GM19452 (cell line): Measurements from ENCODE around the gene OR51E1.

ENCODE experiments used
- ATAC-seq: cut with Tn5 transposase; IDR thresholded peaks from one replicate; pipeline ENCODE4 v1.9.1; 2021; ENCODE audit not compliant: unreplicated experiment

The OR51E1 gene

GRCh38 chr11:4704790-4705334 is 61.1 kb downstream of the OR51E1 start:
- ATAC-seq: no peak
